K562 (cell line): ENCODE data around the gene MAD1L1. TPM values are rescaled to one million over a fixed set of nuclear protein-coding genes. Genes with fewer than 3 reads are reported as not detected.

Experiments
- ATAC-seq: fragments of 200-7000 bp; cut with Tn5 transposase; 3 replicates; pipeline ENCODE4 v1.9.1; 2020; ENCODE audit warnings: moderate library complexity
- BruUV-seq: library from RNA; stranded (reverse); fragments of 400-500 nt; replicated peaks from 2 replicates; lab custom pipeline; 2021; lab: Mats Ljungman, UMichigan
- CTCF ChIA-PET: fragments of 300-600 bp; formaldehyde crosslinking; extraction: SDS; loops from one replicate; lab custom pipeline; 2021; ENCODE audit warnings: low intra/inter-chr PET ratio; lab: Yijun Ruan, JAX
- POLR2A ChIA-PET: fragments of 300-600, 350-650 bp; sonication (Branson Sonifier 250); formaldehyde crosslinking; extraction: SDS; loops from one replicate; lab custom pipeline; 2021; ENCODE audit warnings: antibody characterized with exemption, inconsistent platforms; lab: Yijun Ruan, JAX
- DNase-seq, 4 experiments: peaks; one replicate each; pipeline versions ENCODE4 v3.0.0 to v3.0.0-alpha.2; 2011 to 2018; ENCODE audit warnings: low spot score in 3 of 4, mixed read lengths in 3 of 4; ENCODE audit errors: extremely low read depth in 1 of 4
- FAIRE-seq: peaks from 2 replicates; lab custom pipeline; 2011; peaks lifted over from hg19 to GRCh38; lab: Jason Lieb, UNC
- H2AFZ ChIP-seq: 2 replicates; pipeline ENCODE4 v1.6.0; 2011; ENCODE audit warnings: low read depth, low read length, control low read depth, inconsistent platforms
- H3K27ac ChIP-seq: fragments of 200-600 bp; 3 replicates; pipeline ENCODE4 v1.8.0; 2011; ENCODE audit warnings: low read depth, mild to moderate bottlenecking, control low read depth, inconsistent platforms, low read length, moderate library complexity, mixed read lengths; ENCODE audit errors: extremely low read depth
- H3K27me3 ChIP-seq, 2 experiments: fragments of 300-600 bp in 1 of 2; 2 replicates in 1 of 2; 3 replicates in 1 of 2; pipeline versions ENCODE4 v1.6.0 to v1.8.0; 2011; ENCODE audit warnings: inconsistent platforms in 2 of 2, low read length in 2 of 2, mild to moderate bottlenecking in 1 of 2, mixed read lengths in 1 of 2, moderate library complexity in 1 of 2; ENCODE audit not compliant: control insufficient read depth in 2 of 2, insufficient read depth in 2 of 2
- H3K36me3 ChIP-seq: fragments of 300-600 bp; 3 replicates; pipeline ENCODE4 v1.8.0; 2011; ENCODE audit warnings: mild to moderate bottlenecking, low read length, inconsistent platforms; ENCODE audit not compliant: control insufficient read depth, insufficient read depth
- H3K4me1 ChIP-seq, 2 experiments: fragments of 200-600 bp in 1 of 2; replicated peaks in 1 of 2; 2 replicates in 1 of 2; 3 replicates in 1 of 2; pipeline versions ENCODE4 v1.5.1 to v1.8.0; 2011; ENCODE audit warnings: inconsistent platforms in 2 of 2, low read length in 2 of 2, mild to moderate bottlenecking in 1 of 2, mixed read lengths in 1 of 2, moderate library complexity in 1 of 2; ENCODE audit not compliant: control insufficient read depth in 2 of 2, insufficient read depth in 2 of 2
- H3K4me2 ChIP-seq: 2 replicates; pipeline ENCODE4 v1.6.1; 2011; ENCODE audit warnings: low read length, control low read depth, inconsistent platforms, mixed read lengths; ENCODE audit not compliant: insufficient read depth
- H3K4me3 ChIP-seq: fragments of 200-600 bp; sonication (generic), shearing (Covaris generic); 2 replicates; pipeline ENCODE4 v1.5.1; 2016; ENCODE audit warnings: control low read depth, inconsistent platforms
- H3K79me2 ChIP-seq: fragments of 200-600 bp; 3 replicates; pipeline ENCODE4 v1.8.0; 2011; ENCODE audit warnings: low read length, inconsistent platforms; ENCODE audit not compliant: control insufficient read depth, insufficient read depth
- H3K9ac ChIP-seq, 2 experiments: 2 replicates each; pipeline versions ENCODE4 v1.6.0 to v1.6.1; 2011; ENCODE audit warnings: low read depth in 2 of 2, low read length in 2 of 2, control low read depth in 1 of 2, inconsistent platforms in 1 of 2, mild to moderate bottlenecking in 1 of 2, mixed read lengths in 1 of 2; ENCODE audit not compliant: insufficient read depth in 1 of 2
- H3K9me1 ChIP-seq: one replicate; pipeline ENCODE4 v1.6.0; 2011; ENCODE audit warnings: inconsistent platforms, mild to moderate bottlenecking, low read length, moderate library complexity; ENCODE audit not compliant: control insufficient read depth, insufficient read depth
- H3K9me3 ChIP-seq: replicated peaks from 2 replicates; pipeline ENCODE4 v1.5.1; 2011; ENCODE audit warnings: low read depth, low read length, inconsistent platforms; ENCODE audit not compliant: control insufficient read depth, insufficient read depth
- H4K20me1 ChIP-seq: replicated peaks from 2 replicates; pipeline ENCODE4 v1.6.1; 2011; ENCODE audit warnings: low read length, inconsistent platforms, mixed read lengths; ENCODE audit not compliant: control insufficient read depth, insufficient read depth
- BRCA1 ChIP-seq, 2 experiments: fragments of 450-650 bp in 1 of 2; sonication (generic) in 1 of 2; formaldehyde crosslinking in 1 of 2; IDR thresholded peaks; 2 replicates each; pipeline versions ENCODE4 v1.5.0 to v1.6.1; 2017 to 2020; ENCODE audit warnings: mild to moderate bottlenecking in 1 of 2, missing genetic modification reagents in 1 of 2
- PREB ChIP-seq: sonication (generic); formaldehyde crosslinking; IDR thresholded peaks from 2 replicates; pipeline ENCODE4 v1.8.1; 2023; ENCODE audit warnings: mild to moderate bottlenecking, missing genetic modification reagents
- ZNF263 ChIP-seq: sonication (generic); formaldehyde crosslinking; IDR thresholded peaks from 2 replicates; pipeline ENCODE4 v1.8.0; 2022; ENCODE audit warnings: mild to moderate bottlenecking, missing genetic modification reagents, borderline replicate concordance
- ZNF316 ChIP-seq: fragments of 450-650 bp; IDR thresholded peaks from 2 replicates; pipeline ENCODE4 v1.6.1; 2016
- ZNF354B ChIP-seq: fragments of 250-450 bp; sonication (Bioruptor Pico); IDR thresholded peaks from 2 replicates; pipeline ENCODE4 v1.4.0; 2020
- WGBS: fragments of 100-300 bp; shearing (Covaris generic); methylation state at CpG from one replicate; pipeline ENCODE4 v1.1.6; 2016; ENCODE audit warnings: low coverage, mixed read lengths; ENCODE audit not compliant: insufficient coverage; ENCODE audit errors: missing lambda C conversion rate; 5-methylcytosine and 5-hydroxymethylcytosine counted together
- in situ Hi-C: fragments of 300-500 bp; cut with MboI; formaldehyde crosslinking; loops from 4 replicates; pipeline ENCODE4 v1.15.0; 2018; ENCODE audit warnings: inconsistent platforms, mixed read lengths
- intact Hi-C: fragments of 100-400 bp; cut with micrococcal nuclease; formaldehyde crosslinking; loops from 2 replicates; pipeline ENCODE4 v1.14.2; 2022
- polyA plus RNA-seq, 8 experiments: library from polyadenylated mRNA; depleted of rRNA in 4 of 8; stranded (reverse) in 5 of 8; unstranded in 3 of 8; fragments of >200 nt; fragmentation: Nextera tagmentation in 2 of 8; fragmentation: Illumina TruSeq in 1 of 8; extraction: Ambion mirVana in 2 of 8; extraction: Trizol in 1 of 8; gene quantifications; 2 replicates each; pipeline versions ENCODE4 v1.2.1 to v1.2.3, GENCODE V29; 2011 to 2014; ENCODE audit warnings: inconsistent platforms in 1 of 8, missing spikeins in 1 of 8
- total RNA-seq, 7 experiments: library from RNA; depleted of rRNA in 6 of 7; stranded (reverse); fragments of >200 nt in 6 of 7; fragmentation: Illumina TruSeq in 2 of 7; extraction: Trizol in 2 of 7; gene quantifications; 2 replicates each; pipeline versions ENCODE4 v1.2.1 to v1.2.3, GENCODE V29; 2011 to 2021; ENCODE audit warnings: low replicate concordance in 1 of 7

The MAD1L1 gene
- total and polyA plus RNA-seq, 9 of the 15 experiments (the other 6 are each of a cell fraction or from before 2014, with no cell fraction given) = 1.7 to 89.7 (median 18.0) TPM

DNA sequence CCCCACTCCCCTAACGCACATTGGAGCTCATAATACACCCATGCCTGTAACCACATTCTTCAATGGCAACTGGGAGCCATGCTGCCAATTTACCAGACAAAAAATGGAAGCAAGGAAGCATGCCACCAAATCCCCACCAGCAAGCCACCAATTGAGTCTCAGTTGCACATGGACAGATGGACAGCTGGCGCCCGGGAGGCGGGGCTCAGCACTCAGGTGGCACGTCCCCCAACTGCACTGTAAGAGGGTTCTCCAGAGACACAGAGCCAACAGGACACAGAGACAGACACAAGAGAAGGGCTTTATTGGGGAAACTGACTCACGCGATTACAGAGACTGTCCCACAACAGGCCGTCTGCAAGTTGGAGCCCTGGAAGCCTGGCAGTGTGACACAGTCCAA, 2.5 kb downstream of the MAD1L1 start:
- ATAC-seq (no peak), DNase-seq (no peak), FAIRE-seq (no peak)
- BruUV-seq = no TSS peak
- no peaks in the 10 kb centered on the region for H3K27me3 ChIP-seq
- WGBS = 90% methylated on average over 8 of the region's 8 CpGs
- intact Hi-C loops = no loop called here
- H3K9me3 ChIP-seq = no peaks in the 10 kb centered on the region
- H3K4me1 ChIP-seq = peaks cover 3 to 17% of the 10 kb centered on the region in 2 experiments; a peak in 3 of 5 replicates
- ChIA-PET POLR2A (interaction anchor here (0.6 kb wide), 1 partner anchor 158 kb away, joined by 3 read pairs; no protein-coding TSS in a partner anchor), CTCF (no interaction called here)
- 0 out of 2 replicates have a peak, but pooled peaks cover 2% of the 10 kb centered on the region for H4K20me1 ChIP-seq
- no peak overlapping the region for H2AFZ ChIP-seq
- H3K4me2 ChIP-seq = no peak overlapping the region
- H3K4me3 ChIP-seq = no peak overlapping the region
- peak overlapping the region in 1 of 2 experiments; percentile 79; a peak in 2 of 4 replicates for H3K9ac ChIP-seq
- H3K27ac ChIP-seq = no peak overlapping the region
- in situ Hi-C loops = no loop called here
- peaks cover 50% of the 10 kb centered on the region for H3K79me2 ChIP-seq
- no peaks in the 10 kb centered on the region for H3K9me1 ChIP-seq
- peaks cover 63% of the 10 kb centered on the region; the same call in 2 of the 3 replicates for H3K36me3 ChIP-seq
- no peak for TF ChIP-seq ZNF354B (CRISPR knock-in tag)

GRCh38 chr7:2229467-2229866, 3.3 kb downstream of the MAD1L1 start:
- H3K36me3 ChIP-seq = peaks cover 63% of the 10 kb centered on the region; the same call in 2 of the 3 replicates

More at GRCh38 chr7:2229467-2229866, 3.3 kb downstream of the MAD1L1 start:
- Histone ChIP-seq H3K27me3 (no peaks in the 10 kb centered on the region), H2AFZ (no peak overlapping the region), H3K27ac (no peak overlapping the region), H4K20me1 (peaks cover 2% of the 10 kb centered on the region; the same call in 1 of the 2 replicates), H3K9me1 (no peaks in the 10 kb centered on the region)
- BruUV-seq = no TSS peak
- in situ Hi-C loops = no loop called here
- no peak for TF ChIP-seq BRCA1 (IDR thresholded peaks at IDR 0.05)
- TF ChIP-seq BRCA1 (CRISPR knock-in tag; IDR thresholded peaks at IDR 0.05) = 0 out of 2 replicates have a peak, but pooled peaks have one; percentile 37
- no peak for TF ChIP-seq PREB (CRISPR knock-in tag)
- no peak for TF ChIP-seq ZNF316
- TF ChIP-seq ZNF263 (CRISPR knock-in tag) = no peak
- TF ChIP-seq, all 486 proteins: peak for 1
- no peak overlapping the region for H3K4me2 ChIP-seq
- H3K4me1 ChIP-seq = peaks cover 3 to 17% of the 10 kb centered on the region in 2 experiments; a peak in 3 of 5 replicates
- no peaks in the 10 kb centered on the region for H3K9me3 ChIP-seq
- peaks cover 48% of the 10 kb centered on the region for H3K79me2 ChIP-seq
- CTCF ChIA-PET = no interaction called here
- WGBS = 97% methylated on average over 7 of the region's 7 CpGs
- POLR2A ChIA-PET = interaction anchor here (0.6 kb wide), 1 partner anchor 118 kb away, joined by 3 read pairs; no protein-coding TSS in a partner anchor
- DNase-seq = no peak
- FAIRE-seq = no peak
- intact Hi-C loops = no loop called here
- no peak overlapping the region for H3K4me3 ChIP-seq
- peak overlapping the region in 1 of 2 experiments; percentile 59; a peak in 2 of 4 replicates for H3K9ac ChIP-seq
- no peak for ATAC-seq
